Pulmonary artery endothelial cell (primary cell): ENCODE results near the gene ZSWIM5. TPM values are rescaled to one million over a fixed set of nuclear protein-coding genes. Genes with fewer than 3 reads are reported as not detected.
"Not testable (repeated sequence)": the region's sequence is repeated elsewhere in the genome, so short reads cannot be mapped to it uniquely, and the experiment has no call there.

ENCODE experiments used
- DNase-seq: peaks from one replicate; pipeline ENCODE4 v3.0.0-alpha.2; 2011; ENCODE audit warnings: low read depth, low spot score
- total RNA-seq: library from RNA; depleted of rRNA; stranded (reverse); fragments of >200 nt; gene quantifications from 2 replicates; pipeline ENCODE4 v1.2.3, GENCODE V29; 2014

ZSWIM5 gene
- total RNA-seq, 1 donor from 2014 or later = 0.46 TPM

GRCh38 chr1:45205011-45205909, 1.1 kb downstream of the ZSWIM5 start:
- no peak for DNase-seq

GRCh38 chr1:45200906-45201500, 5.4 kb downstream of the ZSWIM5 start:
- DNase-seq = no peak

- no peak for DNase-seq
Observed at GRCh38 chr1:45200435-45200834, 6.0 kb downstream of the ZSWIM5 start.

- no peak for DNase-seq
Observed at GRCh38 chr1:45198185-45198584, 8.2 kb downstream of the ZSWIM5 start.

- no peak for DNase-seq
Observed at GRCh38 chr1:45196863-45197262, 9.5 kb downstream of the ZSWIM5 start.

GRCh38 chr1:45191418-45191783, 15.0 kb downstream of the ZSWIM5 start:
- no peak for DNase-seq

- no peak for DNase-seq
Observed at GRCh38 chr1:45187725-45188124, 18.7 kb downstream of the ZSWIM5 start.

GRCh38 chr1:45179918-45180519, 26.4 kb downstream of the ZSWIM5 start:
- not testable (repeated sequence) for DNase-seq

- DNase-seq = no peak
Observed at GRCh38 chr1:45177452-45177851, 29.0 kb downstream of the ZSWIM5 start.

- no peak for DNase-seq
Observed at GRCh38 chr1:45172764-45173163, 33.6 kb downstream of the ZSWIM5 start.

- DNase-seq = no peak
Observed at GRCh38 chr1:45172005-45172404, 34.4 kb downstream of the ZSWIM5 start.

GRCh38 chr1:45171575-45171974, 34.8 kb downstream of the ZSWIM5 start:
- no peak for DNase-seq

GRCh38 chr1:45170151-45170742, 36.2 kb downstream of the ZSWIM5 start:
- DNase-seq = no peak

GRCh38 chr1:45167947-45168346, 38.5 kb downstream of the ZSWIM5 start:
- not testable (repeated sequence) for DNase-seq

- DNase-seq = not testable (repeated sequence)
Observed at GRCh38 chr1:45164307-45164706, 42.1 kb downstream of the ZSWIM5 start.

- DNase-seq = not testable (repeated sequence)
Observed at GRCh38 chr1:45163111-45163510, 43.3 kb downstream of the ZSWIM5 start.

GRCh38 chr1:45162041-45163035, 44.1 kb downstream of the ZSWIM5 start:
- DNase-seq = not testable (repeated sequence)

- DNase-seq = no peak
Observed at GRCh38 chr1:45155957-45156356, 50.4 kb downstream of the ZSWIM5 start.

GRCh38 chr1:45155423-45155822, 51.0 kb downstream of the ZSWIM5 start:
- DNase-seq = no peak

- no peak for DNase-seq
Observed at GRCh38 chr1:45152126-45152525, 54.3 kb downstream of the ZSWIM5 start.
